SU-DHL-6 (cell line): ENCODE measurements around the gene ANTXR2.

Source experiments
- H2AFZ ChIP-seq: fragments of 200-600 bp; sonication (generic); 2 replicates; pipeline ENCODE4 v1.6.1; 2014; ENCODE audit warnings: low read depth, mild to moderate bottlenecking, moderate library complexity, mixed read lengths, antibody characterized with exemption, low read length; ENCODE audit not compliant: severe bottlenecking
- H3F3A ChIP-seq: fragments of 200-600 bp; shearing (Covaris generic); 2 replicates; pipeline ENCODE4 v1.6.0; 2016; ENCODE audit warnings: antibody characterized with exemption, mild to moderate bottlenecking; ENCODE audit not compliant: insufficient read depth
- H3K27ac ChIP-seq: fragments of 200-600 bp; sonication (generic); 2 replicates; pipeline ENCODE4 v1.5.1; 2016; ENCODE audit warnings: low read depth, mild to moderate bottlenecking, low read length, moderate library complexity, mixed read lengths
- H3K27me3 ChIP-seq: fragments of 200-600 bp; sonication (generic), shearing (Covaris generic); 2 replicates; pipeline ENCODE4 v1.6.0; 2014; ENCODE audit warnings: mild to moderate bottlenecking, low read length
- H3K36me3 ChIP-seq: fragments of 200-600 bp; sonication (generic); 2 replicates; pipeline ENCODE4 v1.6.1; 2014; ENCODE audit warnings: mild to moderate bottlenecking, low read length, mixed read lengths
- H3K4me2 ChIP-seq: fragments of 300-600, 200-600 bp; shearing (Covaris generic), sonication (generic); 2 replicates; pipeline ENCODE4 v1.6.0; 2014; ENCODE audit warnings: low read length, low read depth, mild to moderate bottlenecking; ENCODE audit not compliant: poor library complexity, severe bottlenecking
- H3K4me3 ChIP-seq: fragments of 200-600 bp; sonication (generic); 2 replicates; pipeline ENCODE4 v1.5.1; 2014; ENCODE audit warnings: antibody characterized with exemption, low read length, mild to moderate bottlenecking, mixed read lengths; ENCODE audit not compliant: insufficient read depth, poor library complexity, severe bottlenecking
- H3K79me2 ChIP-seq: fragments of 200-600 bp; sonication (generic); 2 replicates; pipeline ENCODE4 v1.6.1; 2014; ENCODE audit warnings: mild to moderate bottlenecking, low read length, moderate library complexity; ENCODE audit not compliant: insufficient read depth
- H3K9ac ChIP-seq: fragments of 200-600 bp; sonication (generic); 2 replicates; pipeline ENCODE4 v1.7.0; 2014; ENCODE audit warnings: mild to moderate bottlenecking, low read length
- H3K9me2 ChIP-seq: fragments of 200-600 bp; sonication (generic); replicated peaks from 2 replicates; pipeline ENCODE4 v1.6.1; 2014; ENCODE audit warnings: low read length; ENCODE audit not compliant: insufficient read depth
- H3K9me3 ChIP-seq: fragments of 200-600 bp; sonication (generic); 2 replicates; pipeline ENCODE4 v1.6.1; 2014; ENCODE audit warnings: low read length, mixed read lengths; ENCODE audit not compliant: insufficient read depth
- H4K20me1 ChIP-seq: fragments of 200-600 bp; sonication (generic); 2 replicates; pipeline ENCODE4 v1.6.1; 2014; ENCODE audit warnings: low read depth, mild to moderate bottlenecking, antibody characterized with exemption, low read length, moderate library complexity, mixed read lengths
- CTCF ChIP-seq: fragments of 200-600 bp; sonication (generic); IDR thresholded peaks from one replicate; pipeline ENCODE4 v1.5.1; 2017; ENCODE audit warnings: antibody characterized with exemption, mild to moderate bottlenecking, low read length, moderate library complexity; ENCODE audit not compliant: insufficient read depth, poor library complexity, severe bottlenecking
- EZH2phosphoT487 ChIP-seq: fragments of 200-600 bp; sonication (generic), shearing (Covaris generic); conservative IDR thresholded peaks from 2 replicates; pipeline ENCODE4 v1.6.1; 2018; ENCODE audit warnings: mild to moderate bottlenecking, antibody characterized with exemption, low read length, moderate library complexity, mixed read lengths

ANTXR2 gene

GRCh38 chr4:80054375-80054774, 18.7 kb downstream of the ANTXR2 start:
- H3K27me3 ChIP-seq: no peaks in the 10 kb centered on the region
- no peaks in the 10 kb centered on the region for H3K9me3 ChIP-seq
- no peaks in the 10 kb centered on the region for H3F3A ChIP-seq
- H3K4me3 ChIP-seq: no peak overlapping the region
- no peaks in the 10 kb centered on the region for H4K20me1 ChIP-seq
- no peak overlapping the region for H3K4me2 ChIP-seq
- H3K9me2 ChIP-seq: no peaks in the 10 kb centered on the region
- H3K9ac ChIP-seq: no peak overlapping the region
- H3K36me3 ChIP-seq: no peaks in the 10 kb centered on the region
- H2AFZ ChIP-seq: no peak overlapping the region
- no peak overlapping the region for H3K27ac ChIP-seq
- no peaks in the 10 kb centered on the region for H3K79me2 ChIP-seq
- TF ChIP-seq CTCF: no peak
- no peak for TF ChIP-seq EZH2phosphoT487

GRCh38 chr4:80053140-80053910, 19.7 kb downstream of the ANTXR2 start:
- no peak overlapping the region for H3K27ac ChIP-seq
- no peak overlapping the region for H3K4me2 ChIP-seq
- H3K79me2 ChIP-seq: no peaks in the 10 kb centered on the region
- no peaks in the 10 kb centered on the region for H3K36me3 ChIP-seq
- no peaks in the 10 kb centered on the region for H3K9me2 ChIP-seq
- no peak overlapping the region for H2AFZ ChIP-seq
- H3K9me3 ChIP-seq: no peaks in the 10 kb centered on the region
- H3F3A ChIP-seq: no peaks in the 10 kb centered on the region
- TF ChIP-seq CTCF (no peak), EZH2phosphoT487 (no peak)
- H3K27me3 ChIP-seq: no peaks in the 10 kb centered on the region
- no peak overlapping the region for H3K9ac ChIP-seq
- H3K4me3 ChIP-seq: no peak overlapping the region
- H4K20me1 ChIP-seq: no peaks in the 10 kb centered on the region

GRCh38 chr4:80049813-80050534, 23.1 kb downstream of the ANTXR2 start:
- Histone ChIP-seq H3K4me2 (no peak overlapping the region), H3K4me3 (no peak overlapping the region), H2AFZ (no peak overlapping the region), H3K27ac (no peak overlapping the region), H4K20me1 (no peaks in the 10 kb centered on the region), H3K36me3 (no peaks in the 10 kb centered on the region), H3F3A (no peaks in the 10 kb centered on the region), H3K27me3 (no peaks in the 10 kb centered on the region), H3K9me2 (no peaks in the 10 kb centered on the region), H3K9ac (no peak overlapping the region), H3K79me2 (no peaks in the 10 kb centered on the region), H3K9me3 (no peaks in the 10 kb centered on the region)
- TF ChIP-seq EZH2phosphoT487 (no peak), CTCF (no peak)
